Stimulated activated CD8-positive, alpha-beta memory T cell treated with anti-CD3 and anti-CD28 coated beads, Interleukin-2, amount 100 ng/mL, for 1 hour (primary cell): ENCODE measurements around the gene MEGF11.

ENCODE experiments used
- DNase-seq, 2 donors: peaks; one replicate each; pipeline ENCODE4 v3.0.0-alpha.2; 2020; ENCODE audit warnings: low read depth in 2 of 2

Gene MEGF11

GRCh38 chr15:66170716-66171115 is 82.8 kb downstream of the MEGF11 start:
- DNase-seq: no peak

GRCh38 chr15:66170042-66170441 is 83.5 kb downstream of the MEGF11 start:
- DNase-seq: no peak

GRCh38 chr15:66169625-66170024 is 83.9 kb downstream of the MEGF11 start:
- DNase-seq: no peak

- DNase-seq: no peak
These were observed 84.5 kb downstream of the MEGF11 start for GRCh38 chr15:66169023-66169422.

- DNase-seq: no peak
These were observed 85.7 kb downstream of the MEGF11 start for GRCh38 chr15:66167854-66168253.

GRCh38 chr15:66165856-66166255 is 87.7 kb downstream of the MEGF11 start:
- DNase-seq: no peak

- DNase-seq: no peak
These were observed 88.8 kb downstream of the MEGF11 start for GRCh38 chr15:66164788-66165187.

- DNase-seq: no peak
These were observed 90.0 kb downstream of the MEGF11 start for GRCh38 chr15:66163553-66163952.

- DNase-seq: no peak
These were observed 91.3 kb downstream of the MEGF11 start for GRCh38 chr15:66162286-66162685.

GRCh38 chr15:66161575-66162118 is 91.9 kb downstream of the MEGF11 start:
- no peak for DNase-seq

- DNase-seq: no peak
These were observed 92.4 kb downstream of the MEGF11 start for GRCh38 chr15:66161108-66161507.

- DNase-seq: no peak
These were observed 96.0 kb downstream of the MEGF11 start for GRCh38 chr15:66157507-66157906.

GRCh38 chr15:66156310-66156975 is 97.1 kb downstream of the MEGF11 start:
- DNase-seq: no peak

- no peak for DNase-seq
These were observed 98.5 kb downstream of the MEGF11 start for GRCh38 chr15:66155065-66155464.

- DNase-seq: no peak
These were observed 99.0 kb downstream of the MEGF11 start for GRCh38 chr15:66154581-66154980.

GRCh38 chr15:66153549-66154415 is 99.8 kb downstream of the MEGF11 start:
- DNase-seq: no peak

- no peak for DNase-seq
These were observed 100.9 kb downstream of the MEGF11 start for GRCh38 chr15:66152650-66153049.

GRCh38 chr15:66151809-66152208 is 101.7 kb downstream of the MEGF11 start:
- DNase-seq: no peak

- no peak for DNase-seq
These were observed 103.7 kb downstream of the MEGF11 start for GRCh38 chr15:66149871-66150270.

GRCh38 chr15:66148187-66148586 is 105.4 kb downstream of the MEGF11 start:
- no peak for DNase-seq

GRCh38 chr15:66147440-66147839 is 106.1 kb downstream of the MEGF11 start:
- DNase-seq: no peak

- no peak for DNase-seq
These were observed 107.8 kb downstream of the MEGF11 start for GRCh38 chr15:66145726-66146182.
